K562 (cell line): ENCODE data around the gene DBNL. TPM values are rescaled to one million over a fixed set of nuclear protein-coding genes. Genes with fewer than 3 reads are reported as not detected.

Experiments
- GATA2 ChIP-seq: sonication (generic); formaldehyde crosslinking; IDR thresholded peaks from 2 replicates; pipeline ENCODE4 v1.4.0; 2020; ENCODE audit warnings: mild to moderate bottlenecking, missing genetic modification reagents
- NEUROD1 ChIP-seq: fragments of 150-350 bp; IDR thresholded peaks from 2 replicates; pipeline ENCODE4 v1.6.1; 2014; ENCODE audit warnings: borderline replicate concordance, low read length, low read depth; ENCODE audit not compliant: partially characterized antibody
- ZBTB12 ChIP-seq: fragments of 250-450 bp; sonication (Bioruptor Pico); IDR thresholded peaks from 2 replicates; pipeline ENCODE4 v1.4.0; 2020
- ZMIZ1 ChIP-seq, 2 experiments: fragments of 150-350 bp in 1 of 2; IDR thresholded peaks; 2 replicates each; pipeline ENCODE4 v1.6.1; 2012 to 2016; ENCODE audit warnings: low read depth in 2 of 2, low read length in 2 of 2, mild to moderate bottlenecking in 1 of 2, moderate library complexity in 1 of 2
- ZNF12 ChIP-seq: sonication (generic); formaldehyde crosslinking; IDR thresholded peaks from 2 replicates; pipeline ENCODE4 v1.4.0; 2020; ENCODE audit warnings: mild to moderate bottlenecking, missing genetic modification reagents
- polyA plus RNA-seq, 8 experiments: library from polyadenylated mRNA; depleted of rRNA in 4 of 8; stranded (reverse) in 5 of 8; unstranded in 3 of 8; fragments of >200 nt; fragmentation: Nextera tagmentation in 2 of 8; fragmentation: Illumina TruSeq in 1 of 8; extraction: Ambion mirVana in 2 of 8; extraction: Trizol in 1 of 8; gene quantifications; 2 replicates each; pipeline versions ENCODE4 v1.2.1 to v1.2.3, GENCODE V29; 2011 to 2014; ENCODE audit warnings: inconsistent platforms in 1 of 8, missing spikeins in 1 of 8
- total RNA-seq, 7 experiments: library from RNA; depleted of rRNA in 6 of 7; stranded (reverse); fragments of >200 nt in 6 of 7; fragmentation: Illumina TruSeq in 2 of 7; extraction: Trizol in 2 of 7; gene quantifications; 2 replicates each; pipeline versions ENCODE4 v1.2.1 to v1.2.3, GENCODE V29; 2011 to 2021; ENCODE audit warnings: low replicate concordance in 1 of 7

Gene DBNL
- total and polyA plus RNA-seq, 9 of the 15 experiments (the other 6 are each of a cell fraction or from before 2014, with no cell fraction given), result 1.9 to 65.1 (median 38.9) TPM

GRCh38 chr7:44081266-44081748 lies 36.8 kb downstream of the DBNL start (continued):
- peak in 1 of 2 experiments; percentile 95; a peak in 2 of 4 replicates for TF ChIP-seq ZMIZ1 (IDR thresholded peaks at IDR 0.05; ENCODE audit: low read depth in 2 of 2, low read length in 2 of 2)
- TF ChIP-seq NEUROD1, result no peak
- no peak for TF ChIP-seq ZBTB12 (CRISPR knock-in tag)
- TF ChIP-seq GATA2, result peak; percentile 96
- TF ChIP-seq ZNF12 (CRISPR knock-in tag), result no peak
